GM20000 (cell line): ENCODE results near the gene MED22.
"Not testable (repeated sequence)": the region's sequence is repeated elsewhere in the genome, so short reads cannot be mapped to it uniquely, and the experiment has no call there.

Experiments
- DNase-seq: peaks from one replicate; pipeline ENCODE4 v3.0.0; 2012; ENCODE audit warnings: low spot score
- CTCF ChIP-seq: IDR thresholded peaks from 2 replicates; pipeline ENCODE4 v1.5.1; 2012; ENCODE audit warnings: mild to moderate bottlenecking, control low read depth; ENCODE audit errors: extremely low read depth, missing control alignments

The MED22 gene

GRCh38 chr9:133332381-133332730 is 15.6 kb downstream of the MED22 start:
- TF ChIP-seq CTCF: no peak
- no peak for DNase-seq

- DNase-seq: no peak
- no peak for TF ChIP-seq CTCF
Observed at GRCh38 chr9:133331641-133332380, 16.1 kb downstream of the MED22 start.

GRCh38 chr9:133331221-133331620 is 16.7 kb downstream of the MED22 start:
- no peak for TF ChIP-seq CTCF
- no peak for DNase-seq

GRCh38 chr9:133329306-133330156 is 18.4 kb downstream of the MED22 start:
- peak; percentile 12 for TF ChIP-seq CTCF
- not testable (repeated sequence) for DNase-seq

- DNase-seq: no peak
- no peak for TF ChIP-seq CTCF
Observed at GRCh38 chr9:133327834-133328484, 20.0 kb downstream of the MED22 start.

GRCh38 chr9:133327021-133327420 is 20.9 kb downstream of the MED22 start:
- DNase-seq: not testable (repeated sequence)

GRCh38 chr9:133323991-133324703 is 23.8 kb downstream of the MED22 start:
- no peak for DNase-seq
- no peak for TF ChIP-seq CTCF
